HG02623 (cell line): ENCODE results near the gene SPRED2.

ENCODE experiments used
- ATAC-seq: cut with Tn5 transposase; IDR thresholded peaks from one replicate; pipeline ENCODE4 v1.9.1; 2021; ENCODE audit warnings: moderate library complexity; ENCODE audit not compliant: unreplicated experiment

The SPRED2 gene

DNA sequence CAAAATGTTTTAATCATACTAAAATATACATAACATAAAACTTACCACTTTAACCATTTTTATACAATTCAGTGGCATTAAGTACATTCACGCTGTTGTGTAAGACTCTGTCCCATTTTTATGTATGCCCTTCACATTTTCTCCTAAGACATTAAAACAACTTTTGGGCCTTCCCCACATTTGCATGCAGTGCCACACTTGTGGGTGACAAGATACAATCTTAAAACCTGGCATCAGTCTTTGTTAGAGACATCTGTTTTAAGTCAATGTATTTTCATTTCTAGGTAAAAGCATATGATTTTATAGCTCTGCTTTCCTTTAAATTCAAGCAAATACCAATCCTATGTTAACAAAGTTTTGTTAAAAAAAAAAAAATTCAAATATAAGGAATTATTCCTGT lies 17.3 kb downstream of the SPRED2 start:
- ATAC-seq, result no peak

DNA sequence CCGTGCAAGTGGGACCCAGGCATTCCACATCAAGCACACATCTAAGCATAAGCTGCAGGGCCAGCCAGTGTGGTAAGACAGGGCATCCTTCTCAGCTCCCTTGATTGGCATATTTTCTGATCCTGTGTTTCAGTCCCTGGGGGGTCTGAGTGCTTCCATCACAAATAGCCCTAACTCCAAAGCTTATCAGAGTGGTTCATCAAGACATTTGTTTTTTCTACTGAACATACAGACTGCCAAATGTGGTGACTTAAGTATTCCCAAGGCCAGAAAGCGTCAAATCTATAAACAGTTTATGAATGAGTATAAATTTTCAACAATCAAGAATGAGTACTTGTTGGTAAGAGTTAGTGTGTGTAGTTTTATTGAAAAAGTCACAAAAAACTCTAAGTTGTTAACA lies 18.8 kb downstream of the SPRED2 start:
- no peak for ATAC-seq

DNA sequence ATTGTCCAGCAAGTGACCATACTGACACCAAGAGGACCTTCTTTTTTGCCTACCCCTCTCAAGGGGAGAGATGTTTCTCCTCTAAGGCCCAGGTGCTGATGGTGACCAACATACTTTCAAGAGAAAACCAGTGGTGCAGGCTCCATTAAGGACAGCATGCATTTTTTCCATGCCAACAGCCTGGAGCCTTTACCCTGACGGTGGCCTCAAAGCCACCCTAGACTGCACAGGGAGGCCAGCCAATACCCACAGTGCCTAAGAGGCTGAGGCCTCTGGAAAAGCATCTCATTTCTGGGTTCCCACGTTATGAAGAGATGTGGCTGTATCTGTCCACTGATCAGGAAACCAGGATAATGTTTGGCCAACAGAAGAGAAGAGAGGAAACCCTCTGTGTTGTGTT lies 19.3 kb downstream of the SPRED2 start:
- ATAC-seq, result no peak

DNA sequence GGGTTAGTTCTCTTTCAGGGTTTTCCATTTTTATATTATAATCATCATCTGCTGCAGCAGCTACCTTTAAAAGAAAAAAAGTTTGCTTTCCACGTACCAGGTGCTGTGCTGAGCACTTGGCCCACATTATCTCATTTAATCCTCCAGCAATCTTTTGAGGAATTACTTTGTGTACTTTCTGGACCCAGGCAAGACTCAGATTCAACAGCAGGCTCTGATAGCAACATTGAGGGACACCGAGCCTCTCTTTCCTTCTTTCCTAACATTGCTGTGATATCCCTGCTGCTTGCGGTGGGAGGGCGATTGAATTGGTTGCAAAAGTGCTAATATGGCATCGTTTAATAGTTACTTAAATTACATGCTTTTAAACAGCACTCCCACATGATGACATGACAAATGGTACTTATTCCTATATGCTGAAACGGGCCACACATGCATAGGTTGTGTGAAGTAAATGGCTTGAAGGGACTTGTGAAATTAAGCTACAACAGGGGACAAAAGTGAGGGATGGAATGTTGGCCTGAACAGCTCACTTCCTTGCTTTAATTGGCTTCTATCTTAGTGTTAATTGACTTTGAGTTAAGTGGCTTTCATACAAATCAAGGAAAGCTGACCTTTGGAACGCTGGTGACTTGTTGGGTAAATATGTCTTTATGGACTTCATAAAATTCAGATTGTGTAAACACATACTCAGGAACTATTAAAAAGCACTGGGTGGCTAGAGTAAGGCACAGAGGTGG lies 21.2 kb downstream of the SPRED2 start:
- no peak for ATAC-seq

DNA sequence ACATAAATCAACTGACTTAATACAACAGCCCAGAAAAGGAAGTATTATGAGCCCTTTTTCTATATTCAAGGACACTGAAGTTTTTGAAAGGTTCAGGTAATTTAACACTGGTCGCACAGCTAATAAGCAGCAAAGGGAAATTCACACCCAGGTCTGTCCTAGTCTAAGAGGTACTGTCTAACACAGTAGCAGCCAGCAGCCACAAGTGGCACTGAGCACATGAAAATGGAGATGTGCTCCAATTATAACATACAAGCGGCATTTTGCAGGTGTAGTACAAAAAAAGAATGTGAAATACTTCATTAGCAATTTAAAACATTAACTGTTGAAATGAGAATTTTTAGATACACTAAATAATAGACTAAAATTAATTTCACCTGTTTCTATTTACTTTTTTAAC lies 23.4 kb downstream of the SPRED2 start:
- no peak for ATAC-seq

DNA sequence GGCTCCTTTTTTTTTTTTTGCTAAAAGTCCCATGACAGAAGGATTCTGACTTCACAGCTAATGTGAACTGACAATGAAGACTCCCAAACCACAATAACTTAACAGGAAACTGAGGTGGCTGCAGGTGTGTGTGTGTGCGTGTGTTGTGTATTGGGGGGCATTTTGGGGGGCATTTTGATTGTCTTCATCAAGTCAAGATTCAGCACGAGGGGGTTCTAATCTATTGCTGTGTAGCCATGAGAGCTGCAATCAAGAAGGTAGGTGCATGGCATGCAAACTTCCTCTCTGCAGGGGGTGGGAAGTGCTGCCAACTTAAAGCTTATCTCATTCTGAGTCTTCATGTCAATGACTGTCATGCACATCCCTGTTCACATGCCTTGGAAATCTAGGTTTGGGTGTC lies 25.2 kb downstream of the SPRED2 start:
- ATAC-seq, result no peak

DNA sequence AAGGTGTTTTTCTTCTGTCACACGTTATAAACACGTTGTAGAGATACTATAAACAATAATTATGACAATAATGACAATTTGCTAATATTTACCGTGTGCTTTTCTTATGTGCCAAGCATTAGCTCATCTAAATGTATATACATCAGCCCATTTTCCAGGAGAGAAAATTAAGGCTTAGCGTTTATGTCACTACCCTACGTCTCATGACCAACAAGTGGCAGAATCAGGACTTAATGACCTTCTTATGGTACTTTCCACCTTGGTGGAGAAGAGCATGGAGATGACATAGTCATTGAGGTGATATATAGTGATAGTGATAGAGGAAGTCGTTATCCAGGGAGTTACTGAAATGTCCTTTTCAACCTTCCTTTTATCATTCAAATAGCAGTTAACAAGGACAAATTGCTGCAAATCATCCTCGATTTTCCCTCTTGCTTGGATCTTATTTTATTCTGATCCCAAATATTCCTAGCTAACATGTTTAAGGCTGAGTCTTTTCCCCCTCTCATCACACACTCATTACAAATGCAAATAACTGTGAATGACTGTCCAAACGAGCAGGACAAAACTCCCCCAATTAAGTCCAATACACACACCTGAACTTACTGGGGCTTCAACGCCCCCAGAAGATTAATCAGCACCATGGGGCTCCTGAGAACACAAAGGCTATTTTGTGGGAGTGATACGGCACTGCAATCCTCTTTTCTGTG lies 27.3 kb downstream of the SPRED2 start:
- ATAC-seq, result no peak

DNA sequence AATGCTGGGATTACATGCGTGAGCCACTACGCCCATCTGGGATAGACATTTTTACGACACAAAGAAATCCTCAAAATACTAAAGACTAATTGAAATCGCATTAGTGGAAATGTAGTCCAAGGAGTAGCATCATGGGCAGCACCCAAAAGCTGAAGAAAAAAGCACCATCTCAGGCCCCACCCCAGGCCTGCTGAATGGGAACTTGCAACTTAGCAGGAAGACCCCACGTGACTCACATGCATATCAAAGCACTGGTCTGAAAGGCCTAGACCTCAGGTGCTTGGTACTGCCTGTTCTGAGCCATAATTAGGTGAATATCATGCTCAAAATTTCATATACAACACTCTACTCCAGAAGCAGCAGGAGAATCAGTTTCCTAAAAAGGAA lies 28.9 kb downstream of the SPRED2 start:
- no peak for ATAC-seq

DNA sequence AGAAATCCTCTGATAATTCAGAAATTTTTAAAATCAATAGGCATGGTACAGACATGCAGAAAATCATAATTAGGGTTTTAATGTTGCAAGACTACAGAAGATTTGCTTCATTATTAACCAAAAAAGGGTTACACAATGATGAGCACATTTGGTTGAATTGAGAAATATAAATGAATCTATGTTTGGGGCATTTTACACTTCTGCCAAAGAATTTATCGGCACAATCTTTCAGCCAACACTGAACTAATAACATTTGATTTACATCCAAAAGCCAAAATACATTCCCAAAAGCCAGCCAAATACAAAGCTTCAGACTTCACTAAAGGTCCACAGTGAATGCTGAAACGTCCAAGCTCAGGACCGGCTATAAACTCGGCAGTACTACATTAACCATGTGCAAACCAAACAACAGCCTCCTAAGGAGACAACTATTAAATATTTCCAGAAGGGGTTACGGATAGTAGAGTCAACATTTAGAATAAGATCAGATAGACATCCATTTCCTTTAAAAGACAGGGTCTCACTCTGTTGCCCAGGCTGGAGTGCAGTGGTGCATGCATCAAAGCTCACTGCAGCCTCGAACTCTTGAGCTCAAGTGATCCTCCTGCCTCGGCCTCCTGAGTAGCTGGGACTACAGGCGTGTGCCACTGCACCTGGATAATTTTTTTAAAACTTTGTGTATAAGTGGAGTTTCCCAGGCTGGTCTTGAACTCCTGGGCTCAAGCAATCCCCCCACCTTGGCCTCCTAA lies 29.4 kb downstream of the SPRED2 start:
- ATAC-seq, result no peak

DNA sequence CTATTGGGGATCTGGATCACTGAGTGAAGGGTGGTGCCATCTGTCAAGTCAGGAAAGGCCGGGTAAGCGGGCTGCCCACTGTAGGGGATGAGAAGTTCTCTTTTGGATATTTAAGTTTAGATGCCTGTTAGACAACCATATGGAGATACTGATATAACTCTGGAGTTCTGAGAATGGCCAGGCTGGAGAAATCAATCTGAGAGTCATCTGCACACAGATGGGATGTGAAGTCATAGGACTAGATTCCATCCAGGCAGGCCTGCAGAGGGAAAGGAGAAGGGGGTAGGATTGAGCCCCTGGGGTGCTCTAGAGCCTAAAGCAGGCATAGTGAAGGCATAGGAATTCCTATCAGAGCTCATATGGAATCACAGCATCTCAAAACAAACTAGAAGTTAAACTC lies 30.1 kb downstream of the SPRED2 start:
- no peak for ATAC-seq

DNA sequence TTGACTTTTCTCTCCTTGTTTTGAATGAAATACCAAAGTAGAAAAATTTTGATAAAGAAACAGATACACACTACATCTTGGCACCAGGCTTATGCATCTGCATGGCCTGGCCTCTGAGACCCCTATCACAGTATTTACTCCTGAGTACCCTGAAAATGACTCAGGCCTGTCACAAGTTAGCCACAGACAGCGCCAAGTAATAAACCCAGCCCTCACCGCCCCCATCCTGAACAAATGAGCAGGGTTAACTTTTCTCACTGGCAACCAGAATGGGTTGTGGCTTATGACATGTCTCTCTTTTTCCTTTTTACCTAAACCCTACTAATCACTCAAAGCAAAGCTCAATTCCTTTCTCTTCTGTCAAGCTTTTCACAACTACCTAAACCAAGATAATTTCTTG lies 35.3 kb downstream of the SPRED2 start:
- ATAC-seq, result no peak

DNA sequence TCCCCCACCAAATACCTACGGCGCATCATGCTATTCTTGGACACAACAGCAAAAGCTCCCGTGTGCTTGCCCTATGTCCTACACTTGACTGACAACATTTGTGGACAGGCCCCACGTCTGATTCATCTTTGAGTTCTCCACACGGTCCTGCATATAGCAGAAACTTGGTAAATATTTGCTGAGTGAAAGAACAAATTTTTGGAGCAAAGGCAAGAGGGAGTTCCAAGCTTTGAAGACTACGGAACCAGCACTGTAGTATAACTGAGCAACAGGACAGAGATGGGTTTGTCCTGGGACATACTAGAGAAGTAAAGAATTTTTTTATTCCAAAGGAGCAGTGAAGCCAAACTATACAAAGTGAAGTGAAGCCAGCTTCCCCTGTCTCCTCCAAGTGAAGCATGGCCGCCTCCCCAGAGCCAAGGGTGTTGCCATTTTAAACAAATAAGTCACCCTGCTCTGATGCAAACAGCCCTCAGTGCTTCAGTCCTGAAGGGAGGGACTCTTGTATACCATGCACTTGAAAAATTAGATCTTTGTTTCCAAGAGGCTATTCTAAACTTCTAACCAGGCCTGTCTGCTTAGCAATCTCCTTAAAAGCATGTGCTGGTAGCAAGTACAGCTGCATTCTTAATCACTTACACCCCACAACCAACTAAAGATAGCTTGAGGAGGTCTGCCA lies 35.9 kb downstream of the SPRED2 start:
- no peak for ATAC-seq

DNA sequence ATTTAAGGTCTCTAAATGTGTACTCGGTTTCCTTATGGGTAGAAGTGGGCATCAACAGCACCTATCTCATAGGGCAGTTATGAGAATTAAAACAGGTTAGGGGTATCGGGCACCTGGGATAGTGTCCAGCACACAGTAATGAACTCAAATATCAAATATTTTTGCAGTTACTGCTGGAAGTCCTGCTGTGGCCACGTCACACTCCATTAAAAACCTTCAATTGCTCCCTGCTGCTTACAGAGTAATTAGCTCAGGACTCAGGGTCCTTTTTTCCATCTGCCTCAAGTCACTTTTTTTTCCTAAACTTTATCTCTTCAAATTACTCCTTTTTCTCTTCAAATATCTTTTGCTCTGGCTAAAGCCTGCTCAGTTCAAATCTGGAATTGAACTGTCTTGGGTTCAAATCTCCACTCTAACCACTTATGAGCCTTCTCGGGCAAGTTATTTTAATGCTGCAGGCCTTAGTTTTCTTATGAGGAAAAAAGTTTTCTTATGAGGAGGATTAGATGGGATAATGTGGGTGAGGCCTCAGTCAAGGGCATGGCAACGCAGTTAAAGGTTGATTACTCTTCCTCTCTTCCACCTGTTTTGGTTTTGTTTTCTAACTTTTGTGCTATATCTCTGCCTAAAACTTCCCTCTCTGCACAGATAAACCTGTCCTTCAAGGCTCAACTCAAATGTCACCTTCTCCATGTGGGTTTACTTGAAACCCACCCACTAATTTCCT lies 36.6 kb downstream of the SPRED2 start:
- ATAC-seq, result no peak

DNA sequence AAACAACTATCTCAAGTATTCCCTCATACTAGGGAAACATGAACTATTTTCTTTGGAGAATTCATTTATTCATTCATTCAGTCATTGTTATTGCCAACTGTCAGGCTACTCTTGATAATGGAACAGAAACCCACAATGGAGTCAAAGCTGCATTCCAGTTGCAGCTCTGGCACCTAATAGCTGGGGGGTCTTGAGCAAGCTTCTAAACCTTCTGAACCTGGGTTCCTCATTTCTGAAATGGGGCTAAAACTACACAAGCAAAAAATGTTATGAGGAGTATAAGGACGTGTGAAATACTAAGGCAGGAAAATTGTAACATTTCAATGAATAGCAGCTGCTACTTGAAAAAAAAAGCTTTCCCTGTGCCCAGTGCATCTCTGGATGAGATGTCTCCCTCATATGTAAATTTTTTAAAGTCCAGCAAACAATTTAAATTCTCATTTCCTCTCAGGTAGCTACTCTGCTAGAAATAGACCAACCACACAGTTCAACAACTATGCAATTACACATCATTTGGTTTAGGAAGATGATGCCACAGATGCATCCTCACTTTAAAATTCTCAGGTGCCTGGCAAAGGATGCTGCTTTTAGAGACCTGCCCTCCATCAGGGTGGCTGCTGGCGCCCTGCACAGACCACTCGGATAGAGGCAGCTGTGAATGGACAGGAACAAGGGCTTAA lies 38.5 kb downstream of the SPRED2 start:
- ATAC-seq, result no peak

DNA sequence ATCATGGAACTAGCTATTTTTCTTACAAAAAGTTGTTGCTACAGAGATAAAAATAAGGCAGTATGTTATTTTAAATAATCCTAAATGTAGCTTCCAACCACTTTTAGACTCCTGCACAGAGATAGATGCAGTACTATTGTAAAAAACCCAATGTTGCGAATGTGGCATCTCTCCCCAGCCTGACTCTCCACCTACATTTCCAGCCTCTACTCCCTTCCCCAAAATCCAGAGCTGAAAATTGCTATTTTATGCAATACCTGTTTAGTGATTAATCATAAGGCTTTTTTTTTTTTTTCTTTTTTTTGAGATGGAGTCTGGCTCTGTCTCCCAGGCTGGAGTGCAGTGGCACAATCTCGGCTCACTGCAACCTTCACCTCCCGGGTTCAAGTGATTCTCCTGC lies 39.4 kb downstream of the SPRED2 start:
- ATAC-seq, result no peak

DNA sequence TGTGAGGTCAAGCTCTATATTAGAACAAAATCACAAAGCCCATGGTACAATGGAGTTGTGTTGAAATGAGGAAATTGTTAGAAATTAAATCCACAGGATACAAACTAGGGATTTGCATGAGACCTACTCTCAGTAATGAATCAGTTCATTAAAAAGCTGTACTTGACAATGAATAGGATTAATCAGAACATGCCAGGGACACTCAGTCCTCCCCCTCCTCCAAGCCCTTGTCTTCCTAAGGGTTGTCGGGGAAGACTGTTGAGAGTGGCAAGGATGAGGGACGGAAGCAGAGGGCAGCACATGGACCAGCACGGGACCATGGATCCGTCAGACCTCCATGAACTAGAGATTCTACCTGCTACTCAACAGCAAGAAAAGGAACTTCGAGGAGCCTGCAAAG lies 39.8 kb downstream of the SPRED2 start:
- no peak for ATAC-seq

DNA sequence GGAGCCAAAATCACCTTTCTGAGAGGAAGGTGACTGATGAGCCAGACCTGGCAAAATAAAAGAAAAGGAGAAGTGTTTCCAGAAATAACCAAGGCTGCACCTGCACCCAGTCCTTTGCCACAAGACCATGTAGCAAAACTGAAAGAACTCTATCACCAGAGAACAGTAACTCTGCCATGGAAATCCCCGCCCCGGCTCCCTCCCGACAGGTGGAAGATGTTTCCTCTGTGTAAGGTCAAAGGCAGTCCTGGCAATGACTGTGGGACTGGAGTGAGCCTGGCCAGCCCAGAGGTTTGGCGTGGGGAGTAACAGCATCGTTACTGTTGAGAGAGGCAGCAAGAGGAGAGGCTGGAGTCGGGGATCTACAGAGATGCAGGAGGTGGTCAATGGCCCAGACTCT lies 42.3 kb downstream of the SPRED2 start:
- ATAC-seq, result peak; percentile 79

DNA sequence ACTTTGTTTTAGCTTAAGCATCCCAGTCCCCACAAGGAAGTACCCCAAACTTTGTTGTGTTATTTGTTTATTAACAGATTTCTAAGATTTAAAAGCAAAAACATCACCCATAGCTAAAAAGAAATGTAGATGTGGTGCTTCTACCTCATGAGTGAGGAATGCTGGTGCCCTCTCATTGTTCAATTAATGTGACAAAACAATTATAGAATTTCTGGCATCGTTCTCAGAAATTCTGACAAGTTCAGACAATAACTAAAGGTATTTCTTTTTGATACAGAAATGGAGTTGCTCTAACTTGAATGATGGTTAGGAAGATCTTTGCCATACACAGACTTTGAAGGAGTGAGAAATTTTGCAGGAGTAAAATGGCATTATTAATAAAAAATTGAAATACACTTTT lies 42.9 kb downstream of the SPRED2 start:
- no peak for ATAC-seq

DNA sequence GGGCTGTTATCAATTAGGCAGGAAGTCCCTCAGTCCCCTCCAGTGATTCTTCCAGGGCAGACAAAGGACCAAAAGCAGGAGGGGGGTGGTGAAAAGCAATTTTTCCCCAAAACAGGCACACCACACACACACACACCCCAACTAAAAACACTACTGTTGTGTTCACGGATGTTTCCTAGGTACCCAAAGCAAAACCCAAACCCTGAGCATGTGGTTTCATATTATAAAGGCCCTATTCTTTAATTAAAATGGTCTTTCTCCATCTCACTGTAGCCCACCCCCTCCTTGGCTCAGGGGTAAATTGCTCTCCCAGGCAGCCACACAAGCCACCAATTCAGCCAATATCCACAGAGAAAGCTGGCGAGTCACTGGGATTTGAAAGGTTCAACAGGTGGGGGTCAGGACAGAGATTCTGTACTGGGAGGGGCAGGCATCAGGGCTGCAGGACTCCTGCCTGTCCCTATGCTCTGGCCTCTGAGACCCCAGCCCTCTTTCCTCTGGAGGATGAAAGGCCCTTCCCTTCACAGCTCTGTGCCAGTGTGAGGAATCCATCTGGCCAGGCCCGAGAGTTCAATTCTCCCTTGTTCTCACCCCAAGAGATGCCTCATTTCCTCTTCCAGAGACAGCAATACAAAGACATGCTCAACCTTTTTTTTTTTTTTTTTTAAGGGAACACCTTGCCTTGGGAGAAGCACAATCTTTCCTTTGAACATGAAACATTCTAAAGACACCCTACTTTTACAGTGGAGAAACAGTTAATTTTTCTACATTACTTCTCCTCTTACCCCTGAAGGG lies 43.6 kb downstream of the SPRED2 start:
- ATAC-seq, result no peak
